GM23248 (cell line): Measurements from ENCODE around the gene WNT3A. TPM values are rescaled to one million over a fixed set of nuclear protein-coding genes. Genes with fewer than 3 reads are reported as not detected.
"Not testable (repeated sequence)": the region's sequence is repeated elsewhere in the genome, so short reads cannot be mapped to it uniquely, and the experiment has no call there.

Experiments used
- DNase-seq: peaks from one replicate; pipeline ENCODE4 v3.0.0-alpha.2; 2015
- H2AFZ ChIP-seq: fragments of 200-600 bp; sonication (generic); 2 replicates; pipeline ENCODE4 v1.6.1; 2016; ENCODE audit warnings: antibody characterized with exemption
- H3F3A ChIP-seq: fragments of 200-600 bp; sonication (generic); 2 replicates; pipeline ENCODE4 v1.6.1; 2016; ENCODE audit warnings: mild to moderate bottlenecking, antibody characterized with exemption, mixed run types; ENCODE audit not compliant: insufficient read depth
- H3K27ac ChIP-seq: fragments of 200-600 bp; sonication (generic); 2 replicates; pipeline ENCODE4 v1.5.1; 2016; ENCODE audit warnings: mild to moderate bottlenecking
- H3K27me3 ChIP-seq: fragments of 200-600 bp; sonication (generic); replicated peaks from 2 replicates; pipeline ENCODE4 v1.6.1; 2016; ENCODE audit warnings: mild to moderate bottlenecking; ENCODE audit not compliant: insufficient read depth
- H3K36me3 ChIP-seq: fragments of 200-600 bp; sonication (generic); 2 replicates; pipeline ENCODE4 v1.6.1; 2016; ENCODE audit warnings: low read depth, mild to moderate bottlenecking
- H3K4me1 ChIP-seq: fragments of 200-600 bp; sonication (generic); 2 replicates; pipeline ENCODE4 v1.6.1; 2016; ENCODE audit warnings: mild to moderate bottlenecking; ENCODE audit not compliant: insufficient read depth
- H3K4me2 ChIP-seq: fragments of 200-600 bp; sonication (generic); one replicate; pipeline ENCODE4 v1.6.1; 2016; ENCODE audit warnings: mild to moderate bottlenecking; ENCODE audit not compliant: unreplicated experiment
- H3K4me3 ChIP-seq: fragments of 200-600 bp; sonication (generic); 2 replicates; pipeline ENCODE4 v1.5.1; 2016; ENCODE audit warnings: mild to moderate bottlenecking
- H3K79me2 ChIP-seq: fragments of 200-600 bp; sonication (generic); 2 replicates; pipeline ENCODE4 v1.6.1; 2016; ENCODE audit warnings: mild to moderate bottlenecking; ENCODE audit not compliant: insufficient read depth
- H3K9ac ChIP-seq: fragments of 200-600 bp; sonication (generic); 2 replicates; pipeline ENCODE4 v1.6.1; 2016; ENCODE audit warnings: mild to moderate bottlenecking
- H3K9me2 ChIP-seq: fragments of 200-600 bp; sonication (generic); 2 replicates; pipeline ENCODE4 v1.6.1; 2016; ENCODE audit warnings: mixed run types, mild to moderate bottlenecking, moderate library complexity; ENCODE audit not compliant: insufficient read depth
- H3K9me3 ChIP-seq: fragments of 200-600 bp; sonication (generic); one replicate; pipeline ENCODE4 v1.6.1; 2017; ENCODE audit warnings: low read depth
- H4K20me1 ChIP-seq: fragments of 200-600 bp; sonication (generic); 2 replicates; pipeline ENCODE4 v1.6.0; 2016; ENCODE audit not compliant: insufficient read depth
- EZH2 ChIP-seq: fragments of 200-600 bp; sonication (generic); IDR thresholded peaks from 2 replicates; pipeline ENCODE4 v1.6.1; 2018; ENCODE audit warnings: antibody characterized with exemption, mild to moderate bottlenecking; ENCODE audit not compliant: insufficient read depth, poor library complexity, severe bottlenecking
- EZH2phosphoT487 ChIP-seq: fragments of 200-600 bp; sonication (generic); IDR thresholded peaks from 2 replicates; pipeline ENCODE4 v1.6.1; 2018; ENCODE audit warnings: antibody characterized with exemption, moderate library complexity, mild to moderate bottlenecking, low read depth; ENCODE audit not compliant: insufficient read depth
- WGBS, 2 experiments: methylation state at CpG; one replicate each; pipeline ENCODE4 v1.1.6; 2015 to 2017; ENCODE audit warnings: low lambda C conversion rate in 2 of 2, low coverage in 1 of 2; ENCODE audit errors: missing lambda C conversion rate in 2 of 2; 5-methylcytosine and 5-hydroxymethylcytosine counted together
- in situ Hi-C: fragments of 300-500 bp; cut with MboI; formaldehyde crosslinking; loops from 2 replicates; pipeline ENCODE4 v1.15.0; 2020
- polyA plus RNA-seq: library from polyadenylated mRNA; unstranded; fragments of >200 nt; fragmentation: Nextera tagmentation; extraction: Ambion mirVana; gene quantifications from 2 replicates; pipeline ENCODE4 v1.2.1, GENCODE V29; 2016
- total RNA-seq: library from RNA; depleted of rRNA; stranded (reverse); fragments of >200 nt; shearing (Covaris generic); gene quantifications from 2 replicates; pipeline ENCODE4 v1.2.3, GENCODE V29; 2014

WNT3A gene
- total and polyA plus RNA-seq, 2 experiments from 2014 or later: not detected

- Histone ChIP-seq H3K4me1 (0 out of 2 replicates have a peak, but pooled peaks cover 4% of the 10 kb centered on the region), H3K36me3 (no peaks in the 10 kb centered on the region), H3K9ac (no peak overlapping the region), H2AFZ (no peak overlapping the region), H3K79me2 (no peaks in the 10 kb centered on the region), H3K9me3 (no peaks in the 10 kb centered on the region), H3K4me3 (no peak overlapping the region), H3K27ac (no peak overlapping the region), H3K27me3 (peaks cover under 1% of the 10 kb centered on the region; the same call in 1 of the 2 replicates), H3K9me2 (no peaks in the 10 kb centered on the region), H4K20me1 (no peaks in the 10 kb centered on the region), H3K4me2 (no peak overlapping the region), H3F3A (no peaks in the 10 kb centered on the region)
- in situ Hi-C loops: loop anchor here (10.0 kb wide), 1 partner anchor 57 kb away; no protein-coding TSS in a partner anchor
- DNase-seq: no peak
- 44 to 61% methylated on average over 5 of the region's 5 CpGs for WGBS, 2 experiments
- TF ChIP-seq EZH2 (no peak), EZH2phosphoT487 (no peak)
Measured at GRCh38 chr1:228018125-228018398, 11.3 kb downstream of the WNT3A start.

GRCh38 chr1:228018961-228019721 is 12.3 kb downstream of the WNT3A start:
- Histone ChIP-seq H3K4me1 (0 out of 2 replicates have a peak, but pooled peaks cover 4% of the 10 kb centered on the region), H3K9me3 (no peaks in the 10 kb centered on the region), H3K27ac (no peak overlapping the region), H2AFZ (no peak overlapping the region), H3K4me2 (no peak overlapping the region), H3K9me2 (no peaks in the 10 kb centered on the region), H3F3A (no peaks in the 10 kb centered on the region), H4K20me1 (no peaks in the 10 kb centered on the region), H3K27me3 (peaks cover 9% of the 10 kb centered on the region), H3K4me3 (no peak overlapping the region), H3K36me3 (no peaks in the 10 kb centered on the region), H3K9ac (no peak overlapping the region), H3K79me2 (no peaks in the 10 kb centered on the region)
- no peak for DNase-seq
- in situ Hi-C loops: loop anchor here (10.0 kb wide), 1 partner anchor 56 kb away; no protein-coding TSS in a partner anchor
- 40 to 52% methylated on average over 8 to 9 of the region's 9 CpGs for WGBS, 2 experiments
- no peak for TF ChIP-seq EZH2phosphoT487
- TF ChIP-seq EZH2: no peak

GRCh38 chr1:228019722-228020083 is 12.9 kb downstream of the WNT3A start:
- not testable (repeated sequence) for H3K79me2 ChIP-seq, H3K9ac ChIP-seq, H3K27ac ChIP-seq, H3K36me3 ChIP-seq, H3K4me3 ChIP-seq, H2AFZ ChIP-seq, H3K4me1 ChIP-seq, H3F3A ChIP-seq, DNase-seq, H3K9me3 ChIP-seq, H3K4me2 ChIP-seq, H4K20me1 ChIP-seq, H3K9me2 ChIP-seq
- in situ Hi-C loops: loop anchor here (10.0 kb wide), 1 partner anchor 55 kb away; no protein-coding TSS in a partner anchor
- peaks cover 13% of the 10 kb centered on the region for H3K27me3 ChIP-seq
- 52 to 59% methylated on average over 5 of the region's 5 CpGs for WGBS, 2 experiments

- no peaks in the 10 kb centered on the region for H3F3A ChIP-seq
- H3K9me2 ChIP-seq: no peaks in the 10 kb centered on the region
- peaks cover 13% of the 10 kb centered on the region for H3K27me3 ChIP-seq
- H3K9ac ChIP-seq: no peak overlapping the region
- DNase-seq: no peak
- 61 to 73% methylated on average over 18 of the region's 18 CpGs for WGBS, 2 experiments
- no peaks in the 10 kb centered on the region for H3K79me2 ChIP-seq
- no peaks in the 10 kb centered on the region for H4K20me1 ChIP-seq
- H3K27ac ChIP-seq: no peak overlapping the region
- H3K4me3 ChIP-seq: no peak overlapping the region
- H3K4me1 ChIP-seq: no peaks in the 10 kb centered on the region
- TF ChIP-seq EZH2phosphoT487: no peak
- TF ChIP-seq EZH2: no peak
- no peak overlapping the region for H2AFZ ChIP-seq
- no peaks in the 10 kb centered on the region for H3K36me3 ChIP-seq
- no peak overlapping the region for H3K4me2 ChIP-seq
- no peaks in the 10 kb centered on the region for H3K9me3 ChIP-seq
- in situ Hi-C loops: no loop called here
Measured at GRCh38 chr1:228020686-228021354, 14.0 kb downstream of the WNT3A start.
